ENCODE measurements around the gene ZFYVE9. TPM values are rescaled to one million over a fixed set of nuclear protein-coding genes. Genes with fewer than 3 reads are reported as not detected.

Gene ZFYVE9
- polyA plus RNA-seq, 3 donors: 0.09 TPM; not detected in 2

DNA sequence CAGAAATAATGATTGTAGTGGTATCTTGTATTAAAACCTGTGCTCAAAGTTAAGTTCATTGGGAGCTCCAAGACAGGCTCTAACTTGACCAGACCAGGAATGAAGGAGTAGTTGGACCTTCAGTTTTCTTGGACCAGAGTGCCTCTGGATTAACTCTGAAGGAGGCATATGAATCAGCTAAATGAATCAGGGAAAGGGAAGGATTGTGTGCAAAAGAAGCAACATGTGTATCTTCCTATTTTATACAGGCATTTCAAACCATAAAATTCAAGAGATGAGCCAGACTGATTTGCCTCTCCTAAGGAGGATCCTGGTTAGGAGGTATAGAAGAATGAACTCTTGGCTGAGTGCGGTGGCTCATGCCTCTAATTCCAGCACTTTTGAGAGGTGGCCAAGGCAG, 152.7 kb downstream of the ZFYVE9 start:
- no peak overlapping the region for H3K4me3 Mint-ChIP-seq
- Histone ChIP-seq H3K79me2 (ENCODE audit: insufficient read depth, low read length) (no peaks in the 10 kb centered on the region), H3K27ac (ENCODE audit: low read depth in 1 of 2, low read length in 2 of 2) (no peak overlapping the region), H3K27me3 (ENCODE audit: control insufficient read depth in 2 of 2, insufficient read depth in 2 of 2, low read length in 2 of 2) (peaks cover 0 to 14% of the 10 kb centered on the region in 2 donors), H3K4me2 (replicated peaks; ENCODE audit: extremely low read depth, low read length, poor library complexity, severe bottlenecking) (no peak overlapping the region), H3K36me3 (replicated peaks in 1 of 2; ENCODE audit: control insufficient read depth in 1 of 2, insufficient read depth in 2 of 2, low read length in 2 of 2) (no peaks in the 10 kb centered on the region), H3K9me3 (replicated peaks in 1 of 2; ENCODE audit: control insufficient read depth in 1 of 2, insufficient read depth in 1 of 2, low read length in 2 of 2) (no peaks in the 10 kb centered on the region), H4K20me1 (ENCODE audit: insufficient read depth, low read length) (no peaks in the 10 kb centered on the region), H2AFZ (ENCODE audit: insufficient read depth, low read depth, low read length, poor library complexity, severe bottlenecking) (no peak overlapping the region), H3K4me1 (ENCODE audit: control insufficient read depth in 1 of 2, insufficient read depth in 2 of 2, low read length in 2 of 2) (no peaks in the 10 kb centered on the region), H3K9ac (ENCODE audit: insufficient read depth, low read length, poor library complexity, severe bottlenecking) (no peak overlapping the region), H3K4me3 (replicated peaks in 1 of 3; ENCODE audit: low read depth in 2 of 3, low read length in 3 of 3) (no peak overlapping the region)
- H3K27ac Mint-ChIP-seq: no peak overlapping the region
- peaks cover 7 to 24% (median 16%) of the 10 kb centered on the region in 3 donors for H3K27me3 Mint-ChIP-seq (ENCODE audit: low read depth in 3 of 3)
- WGBS (ENCODE audit: insufficient coverage): 100% methylated on average over 1 of the region's 1 CpG
- no peak for TF ChIP-seq CTCF (IDR thresholded peaks at IDR 0.05)
- no peak for DNase-seq
- H3K4me1 Mint-ChIP-seq: no peaks in the 10 kb centered on the region
- no peaks in the 10 kb centered on the region for H3K36me3 Mint-ChIP-seq
- no peaks in the 10 kb centered on the region for H3K9me3 Mint-ChIP-seq
- intact Hi-C loops (cut with micrococcal nuclease): loop anchor here (5.0 to 10.0 kb wide), 2 partner anchors 150 to 152 kb away; partner anchors contain the start of gene ZFYVE9 (in 2 of the 2)

DNA sequence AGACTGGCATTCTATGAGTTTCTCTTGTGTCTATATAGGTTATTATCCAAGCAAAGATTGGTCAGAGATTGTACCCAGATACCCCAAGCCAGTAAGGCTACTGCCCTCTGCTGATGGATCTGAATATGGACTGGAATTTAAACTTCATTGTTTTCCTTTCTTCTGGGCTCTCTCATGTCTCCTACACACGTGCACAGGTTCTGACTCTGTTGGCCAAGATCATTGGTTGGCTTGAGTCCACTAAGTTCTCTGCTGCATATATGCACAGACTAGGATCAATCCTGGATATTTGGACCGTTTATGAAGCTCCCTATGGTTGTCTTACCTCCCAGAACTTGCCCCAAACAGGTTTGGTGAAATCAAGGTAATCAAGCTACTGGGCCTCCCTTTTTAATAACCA, 154.5 kb downstream of the ZFYVE9 start:
- WGBS (ENCODE audit: insufficient coverage): 20% methylated on average over 1 of the region's 2 CpGs
- H3K9ac ChIP-seq (ENCODE audit: insufficient read depth, low read length, poor library complexity, severe bottlenecking): no peak overlapping the region
- no peaks in the 10 kb centered on the region for H4K20me1 ChIP-seq (ENCODE audit: insufficient read depth, low read length)
- DNase-seq: peak; percentile 1 to 32 (median 19)
- H2AFZ ChIP-seq (ENCODE audit: insufficient read depth, low read depth, low read length, poor library complexity, severe bottlenecking): no peak overlapping the region
- Mint-ChIP-seq H3K36me3 (no peaks in the 10 kb centered on the region), H3K4me1 (no peaks in the 10 kb centered on the region), H3K27ac (no peak overlapping the region), H3K27me3 (ENCODE audit: low read depth in 3 of 3) (peaks cover 7 to 24% (median 14%) of the 10 kb centered on the region in 3 donors), H3K9me3 (peaks cover 0 to 2% (median 0%) of the 10 kb centered on the region in 7 donors), H3K4me3 (no peak overlapping the region)
- H3K4me3 ChIP-seq (replicated peaks in 1 of 3; ENCODE audit: low read depth in 2 of 3, low read length in 3 of 3): no peak overlapping the region
- no peaks in the 10 kb centered on the region for H3K79me2 ChIP-seq (ENCODE audit: insufficient read depth, low read length)
- TF ChIP-seq CTCF (IDR thresholded peaks at IDR 0.05): peak; percentile 66
- no peaks in the 10 kb centered on the region for H3K36me3 ChIP-seq (replicated peaks in 1 of 2; ENCODE audit: control insufficient read depth in 1 of 2, insufficient read depth in 2 of 2, low read length in 2 of 2)
- H3K9me3 ChIP-seq (replicated peaks in 1 of 2; ENCODE audit: control insufficient read depth in 1 of 2, insufficient read depth in 1 of 2, low read length in 2 of 2): no peaks in the 10 kb centered on the region
- H3K4me1 ChIP-seq (ENCODE audit: control insufficient read depth in 1 of 2, insufficient read depth in 2 of 2, low read length in 2 of 2): no peaks in the 10 kb centered on the region
- intact Hi-C loops (cut with micrococcal nuclease): loop anchor here in 1 of 2 donors (10.0 kb wide), 1 partner anchor 152 kb away; the partner anchor contains the start of gene ZFYVE9
- H3K4me2 ChIP-seq (replicated peaks; ENCODE audit: extremely low read depth, low read length, poor library complexity, severe bottlenecking): no peak overlapping the region
- peaks cover 0 to 11% of the 10 kb centered on the region in 2 donors for H3K27me3 ChIP-seq (ENCODE audit: control insufficient read depth in 2 of 2, insufficient read depth in 2 of 2, low read length in 2 of 2)
- H3K27ac ChIP-seq (ENCODE audit: low read depth in 1 of 2, low read length in 2 of 2): no peak overlapping the region
